Endothelial cell of umbilical vein (primary cell): ENCODE data around the gene ARFGAP3. TPM values are rescaled to one million over a fixed set of nuclear protein-coding genes. Genes with fewer than 3 reads are reported as not detected.

Experiments used
- BruUV-seq: library from RNA; stranded (reverse); fragments of 400-500 nt; replicated peaks from 2 replicates; lab custom pipeline; 2021; lab: Mats Ljungman, UMichigan
- CTCF ChIA-PET: fragments of 300-600, 350-600 bp; sonication (Branson Sonifier 250); formaldehyde crosslinking; loops from one replicate; lab custom pipeline; 2021; ENCODE audit warnings: antibody characterized with exemption, inconsistent platforms; lab: Charles Lee
- POLR2A ChIA-PET: fragments of 300-600, 350-600 bp; sonication (Branson Sonifier 250); formaldehyde crosslinking; loops from one replicate; lab custom pipeline; 2021; ENCODE audit warnings: antibody characterized with exemption, inconsistent platforms; lab: Charles Lee
- DNase-seq: peaks from one replicate; pipeline ENCODE4 v3.0.0-alpha.2; 2011; ENCODE audit warnings: low read depth, low spot score
- FAIRE-seq: peaks from 2 replicates; lab custom pipeline; 2011; peaks lifted over from hg19 to GRCh38; lab: Jason Lieb, UNC
- H2AFZ ChIP-seq: 2 replicates; pipeline ENCODE4 v1.6.0; 2012; ENCODE audit warnings: low read depth, low read length, control low read depth, inconsistent platforms
- H3K27ac ChIP-seq: 2 replicates; pipeline ENCODE4 v1.5.1; 2011; ENCODE audit warnings: low read depth, mild to moderate bottlenecking, control low read depth, low read length, moderate library complexity; ENCODE audit not compliant: insufficient read depth
- H3K27me3 ChIP-seq, 2 experiments: 2 replicates each; pipeline versions ENCODE4 v1.6.0 to v1.6.1; 2011; ENCODE audit warnings: low read length in 2 of 2, mixed read lengths in 1 of 2; ENCODE audit not compliant: control insufficient read depth in 2 of 2, insufficient read depth in 2 of 2
- H3K36me3 ChIP-seq, 2 experiments: 2 replicates in 1 of 2; 3 replicates in 1 of 2; pipeline ENCODE4 v1.5.1; 2011; ENCODE audit warnings: low read length in 2 of 2, mild to moderate bottlenecking in 1 of 2, moderate library complexity in 1 of 2; ENCODE audit not compliant: control insufficient read depth in 2 of 2, insufficient read depth in 2 of 2; ENCODE audit errors: extremely low read depth in 1 of 2
- H3K4me1 ChIP-seq: 3 replicates; pipeline ENCODE4 v1.5.1; 2011; ENCODE audit warnings: mild to moderate bottlenecking, low read length; ENCODE audit not compliant: control insufficient read depth, insufficient read depth; ENCODE audit errors: extremely low read depth
- H3K4me2 ChIP-seq: 2 replicates; pipeline ENCODE4 v1.6.1; 2011; ENCODE audit warnings: low read length, control low read depth, mixed read lengths; ENCODE audit not compliant: insufficient read depth
- H3K4me3 ChIP-seq, 3 experiments: fragments of 200-600 bp in 1 of 3; sonication (generic), shearing (Covaris generic) in 1 of 3; replicated peaks in 1 of 3; 2 replicates each; pipeline ENCODE4 v1.5.1; 2011 to 2016; ENCODE audit warnings: control low read depth in 3 of 3, low read length in 3 of 3, mild to moderate bottlenecking in 2 of 3, inconsistent platforms in 1 of 3, low read depth in 1 of 3, moderate library complexity in 1 of 3; ENCODE audit not compliant: insufficient read depth in 1 of 3
- H3K79me2 ChIP-seq: 2 replicates; pipeline ENCODE4 v1.6.0; 2012; ENCODE audit warnings: low read length, inconsistent platforms; ENCODE audit not compliant: control insufficient read depth, insufficient read depth
- H3K9ac ChIP-seq: replicated peaks from 2 replicates; pipeline ENCODE3; 2011; ENCODE audit warnings: low read length, control low read depth; ENCODE audit not compliant: insufficient read depth; ENCODE audit errors: extremely low read depth
- H3K9me1 ChIP-seq: replicated peaks from 3 replicates; pipeline ENCODE4 v1.6.0; 2011; ENCODE audit warnings: mild to moderate bottlenecking, low read length; ENCODE audit not compliant: control insufficient read depth, insufficient read depth; ENCODE audit errors: extremely low read depth
- H3K9me3 ChIP-seq: replicated peaks from 2 replicates; pipeline ENCODE4 v1.5.1; 2012; ENCODE audit warnings: low read length, inconsistent platforms; ENCODE audit not compliant: control insufficient read depth, insufficient read depth
- H4K20me1 ChIP-seq: replicated peaks from 2 replicates; pipeline ENCODE3; 2011; ENCODE audit warnings: mild to moderate bottlenecking, low read length; ENCODE audit not compliant: control insufficient read depth, insufficient read depth; ENCODE audit errors: extremely low read depth
- EZH2 ChIP-seq: IDR thresholded peaks from 2 replicates; pipeline ENCODE4 v1.6.1; 2012; ENCODE audit warnings: borderline replicate concordance, low read depth, mild to moderate bottlenecking, moderate library complexity, low read length, inconsistent platforms; ENCODE audit not compliant: severe bottlenecking
- FOS ChIP-seq: IDR thresholded peaks from 2 replicates; pipeline ENCODE4 v1.6.1; 2011; ENCODE audit warnings: mild to moderate bottlenecking, low read length, moderate library complexity, borderline replicate concordance; ENCODE audit not compliant: insufficient read depth
- GATA2 ChIP-seq: IDR thresholded peaks from 2 replicates; pipeline ENCODE4 v1.7.0; 2011; ENCODE audit warnings: low read depth, mild to moderate bottlenecking, moderate library complexity, mixed read lengths, low read length; ENCODE audit not compliant: insufficient read length, insufficient read depth
- JUN ChIP-seq: IDR thresholded peaks from 2 replicates; pipeline ENCODE4 v1.6.1; 2011; ENCODE audit warnings: borderline replicate concordance, low read depth; ENCODE audit not compliant: insufficient read length, insufficient read depth
- MYC ChIP-seq: IDR thresholded peaks from one replicate; pipeline ENCODE4 v1.6.1; 2011; ENCODE audit warnings: mild to moderate bottlenecking, low read depth, low read length
- POLR2A ChIP-seq: IDR thresholded peaks from 2 replicates; pipeline ENCODE4 v1.6.1; 2012; ENCODE audit warnings: low read depth, mild to moderate bottlenecking, control low read depth, low read length
- POLR2AphosphoS5 ChIP-seq: IDR thresholded peaks from 2 replicates; pipeline ENCODE4 v1.6.1; 2012; ENCODE audit warnings: low read depth, mild to moderate bottlenecking, control low read depth, low read length, moderate library complexity; ENCODE audit not compliant: insufficient read depth
- dilution Hi-C: fragments of 300-500 bp; cut with MboI; formaldehyde crosslinking; loops from one replicate; pipeline ENCODE4 v1.15.0; 2019; ENCODE audit warnings: low sequenced_read_pairs; ENCODE audit not compliant: extremely low pct_ligation_motif_present
- intact Hi-C: fragments of 100-400 bp; cut with micrococcal nuclease; formaldehyde crosslinking; loops from one replicate; pipeline ENCODE4 v1.10.0; 2022
- polyA plus RNA-seq, 4 experiments: library from polyadenylated mRNA; depleted of rRNA in 3 of 4; stranded (reverse) in 3 of 4; unstranded in 1 of 4; fragments of >200 nt; gene quantifications; 2 replicates each; pipeline versions ENCODE4 v1.2.1 to v1.2.3, GENCODE V29; 2011 to 2012; ENCODE audit warnings: missing spikeins in 1 of 4
- total RNA-seq: library from RNA; stranded (reverse); gene quantifications from 2 replicates; pipeline ENCODE4 v1.2.3, GENCODE V29; 2021
- TF ChIP-seq, protein P1 (sequence below), 2 donors: IDR thresholded peaks; 1 replicate in 1 of 2; 2 replicates in 1 of 2; pipeline ENCODE4 v1.5.1; 2011; ENCODE audit warnings: low read length in 2 of 2, mild to moderate bottlenecking in 2 of 2, moderate library complexity in 2 of 2, control low read depth in 1 of 2, inconsistent platforms in 1 of 2, low read depth in 1 of 2; ENCODE audit not compliant: insufficient read depth in 1 of 2; ENCODE audit errors: extremely low read depth in 1 of 2
- TF ChIP-seq, protein P2 (sequence below): IDR thresholded peaks from 2 replicates; pipeline ENCODE4 v1.6.1; 2011; ENCODE audit not compliant: insufficient read depth, insufficient read length

ARFGAP3 gene
- total and polyA plus RNA-seq, 2 donors (not counting 3 experiments of a cell fraction or from before 2014, with no cell fraction given), result 29.1 to 33.4 TPM

DNA sequence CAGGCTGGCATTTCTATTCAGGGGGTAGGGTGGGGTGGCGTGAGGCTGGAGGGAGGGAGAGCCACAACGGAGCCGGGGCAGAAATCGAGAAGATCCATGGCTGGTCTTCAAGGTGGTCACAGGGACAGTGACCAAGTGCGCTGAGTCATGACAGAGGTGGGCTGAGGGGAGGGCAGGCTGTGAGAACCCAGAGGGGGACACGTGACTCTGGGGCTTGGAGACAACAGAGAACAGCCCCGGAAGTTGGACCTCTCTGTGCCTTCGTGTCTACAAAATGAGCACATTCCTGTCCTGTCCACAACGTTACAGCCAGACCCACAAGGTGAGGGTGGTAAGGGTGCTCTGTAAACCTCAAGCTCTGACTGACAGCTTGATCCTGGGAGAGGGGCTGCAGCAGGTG lies 35.1 kb upstream of the ARFGAP3 start:
- H3K36me3 ChIP-seq, result peaks cover 0 to 15% of the 10 kb centered on the region in 2 experiments
- H3K27me3 ChIP-seq, result no peaks in the 10 kb centered on the region
- no peak overlapping the region for H2AFZ ChIP-seq
- H3K4me2 ChIP-seq, result no peak overlapping the region
- H3K79me2 ChIP-seq, result no peaks in the 10 kb centered on the region
- no peak for FAIRE-seq
- TF ChIP-seq EZH2, result no peak
- TF ChIP-seq MYC, result no peak
- TF ChIP-seq FOS, result no peak
- TF ChIP-seq POLR2AphosphoS5, result no peak
- no peak overlapping the region for H3K9ac ChIP-seq
- dilution Hi-C loops, result no loop called here
- no peaks in the 10 kb centered on the region for H3K9me1 ChIP-seq
- ChIA-PET POLR2A (no interaction called here), CTCF (interaction anchor here (0.8 to 1.3 kb wide), 2 partner anchors 9 to 198 kb away, joined by 4 read pairs; no protein-coding TSS in a partner anchor)
- intact Hi-C loops, result no loop called here
- no TSS peak for BruUV-seq
- no peaks in the 10 kb centered on the region for H3K9me3 ChIP-seq
- DNase-seq, result no peak
- no peak overlapping the region for H3K27ac ChIP-seq
- H3K4me1 ChIP-seq, result no peaks in the 10 kb centered on the region
- no peak overlapping the region for H3K4me3 ChIP-seq
- H4K20me1 ChIP-seq, result no peaks in the 10 kb centered on the region

DNA sequence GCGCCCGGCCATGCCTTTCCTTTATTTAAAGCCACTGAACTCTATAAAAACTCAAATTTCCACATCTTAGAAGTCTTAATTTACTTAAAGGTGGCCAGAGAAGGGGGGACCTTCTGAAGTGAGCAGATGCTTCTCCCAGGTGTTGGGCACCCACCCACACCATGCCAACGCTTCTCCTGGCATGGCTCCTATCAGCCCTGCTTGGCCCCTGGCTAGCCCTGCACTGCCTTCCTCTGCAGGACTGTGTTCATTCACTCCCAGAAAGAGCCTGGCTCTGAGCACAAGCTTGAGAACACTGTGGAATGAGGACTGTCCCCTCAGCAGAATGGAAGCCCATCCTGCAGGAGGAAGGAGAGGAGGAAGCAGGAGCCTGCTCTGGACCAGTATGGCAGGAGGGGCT lies 34.6 kb upstream of the ARFGAP3 start:
- TF ChIP-seq, protein P1, sequence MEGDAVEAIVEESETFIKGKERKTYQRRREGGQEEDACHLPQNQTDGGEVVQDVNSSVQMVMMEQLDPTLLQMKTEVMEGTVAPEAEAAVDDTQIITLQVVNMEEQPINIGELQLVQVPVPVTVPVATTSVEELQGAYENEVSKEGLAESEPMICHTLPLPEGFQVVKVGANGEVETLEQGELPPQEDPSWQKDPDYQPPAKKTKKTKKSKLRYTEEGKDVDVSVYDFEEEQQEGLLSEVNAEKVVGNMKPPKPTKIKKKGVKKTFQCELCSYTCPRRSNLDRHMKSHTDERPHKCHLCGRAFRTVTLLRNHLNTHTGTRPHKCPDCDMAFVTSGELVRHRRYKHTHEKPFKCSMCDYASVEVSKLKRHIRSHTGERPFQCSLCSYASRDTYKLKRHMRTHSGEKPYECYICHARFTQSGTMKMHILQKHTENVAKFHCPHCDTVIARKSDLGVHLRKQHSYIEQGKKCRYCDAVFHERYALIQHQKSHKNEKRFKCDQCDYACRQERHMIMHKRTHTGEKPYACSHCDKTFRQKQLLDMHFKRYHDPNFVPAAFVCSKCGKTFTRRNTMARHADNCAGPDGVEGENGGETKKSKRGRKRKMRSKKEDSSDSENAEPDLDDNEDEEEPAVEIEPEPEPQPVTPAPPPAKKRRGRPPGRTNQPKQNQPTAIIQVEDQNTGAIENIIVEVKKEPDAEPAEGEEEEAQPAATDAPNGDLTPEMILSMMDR (IDR thresholded peaks at IDR 0.05; ENCODE audit: extremely low read depth in 1 of 2, insufficient read depth in 1 of 2, low read depth in 1 of 2, low read length in 2 of 2), result no peak
- TF ChIP-seq POLR2AphosphoS5 (no peak), MYC (no peak), FOS (no peak), JUN (no peak), GATA2 (no peak), EZH2 (no peak), POLR2A (no peak)
- TF ChIP-seq, protein P2, sequence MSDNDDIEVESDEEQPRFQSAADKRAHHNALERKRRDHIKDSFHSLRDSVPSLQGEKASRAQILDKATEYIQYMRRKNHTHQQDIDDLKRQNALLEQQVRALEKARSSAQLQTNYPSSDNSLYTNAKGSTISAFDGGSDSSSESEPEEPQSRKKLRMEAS, result no peak
- no peak overlapping the region for H3K9ac ChIP-seq
- no TSS peak for BruUV-seq
- peaks cover 0 to 15% of the 10 kb centered on the region in 2 experiments for H3K36me3 ChIP-seq
- H4K20me1 ChIP-seq, result no peaks in the 10 kb centered on the region
- POLR2A ChIA-PET, result no interaction called here
- dilution Hi-C loops, result no loop called here
- intact Hi-C loops, result no loop called here
- H3K4me1 ChIP-seq, result no peaks in the 10 kb centered on the region
- no peaks in the 10 kb centered on the region for H3K9me3 ChIP-seq
- H3K79me2 ChIP-seq, result no peaks in the 10 kb centered on the region
- CTCF ChIA-PET, result no interaction called here
- no peak overlapping the region for H3K27ac ChIP-seq
- no peaks in the 10 kb centered on the region for H3K27me3 ChIP-seq
- DNase-seq (no peak), FAIRE-seq (no peak)
- no peak overlapping the region for H3K4me3 ChIP-seq
- no peak overlapping the region for H3K4me2 ChIP-seq
- H3K9me1 ChIP-seq, result no peaks in the 10 kb centered on the region
- no peak overlapping the region for H2AFZ ChIP-seq
